22Rv1 (cell line): ENCODE results near the gene ELOVL3.

Source experiments
- H3K27ac ChIP-seq: fragments of 450-650 bp; 2 replicates; pipeline ENCODE4 v1.5.1; 2017
- CTCF ChIP-seq: fragments of 450-650 bp; IDR thresholded peaks from 2 replicates; pipeline ENCODE4 v1.5.1; 2017; ENCODE audit warnings: mild to moderate bottlenecking
- ZFX ChIP-seq: fragments of 450-650 bp; IDR thresholded peaks from 2 replicates; pipeline ENCODE4 v1.6.1; 2017; ENCODE audit warnings: antibody characterized with exemption, borderline replicate concordance

The ELOVL3 gene

GRCh38 chr10:102236006-102236405, 9.9 kb downstream of the ELOVL3 start:
- TF ChIP-seq ZFX = no peak
- TF ChIP-seq CTCF = no peak
- no peak overlapping the region for H3K27ac ChIP-seq

DNA sequence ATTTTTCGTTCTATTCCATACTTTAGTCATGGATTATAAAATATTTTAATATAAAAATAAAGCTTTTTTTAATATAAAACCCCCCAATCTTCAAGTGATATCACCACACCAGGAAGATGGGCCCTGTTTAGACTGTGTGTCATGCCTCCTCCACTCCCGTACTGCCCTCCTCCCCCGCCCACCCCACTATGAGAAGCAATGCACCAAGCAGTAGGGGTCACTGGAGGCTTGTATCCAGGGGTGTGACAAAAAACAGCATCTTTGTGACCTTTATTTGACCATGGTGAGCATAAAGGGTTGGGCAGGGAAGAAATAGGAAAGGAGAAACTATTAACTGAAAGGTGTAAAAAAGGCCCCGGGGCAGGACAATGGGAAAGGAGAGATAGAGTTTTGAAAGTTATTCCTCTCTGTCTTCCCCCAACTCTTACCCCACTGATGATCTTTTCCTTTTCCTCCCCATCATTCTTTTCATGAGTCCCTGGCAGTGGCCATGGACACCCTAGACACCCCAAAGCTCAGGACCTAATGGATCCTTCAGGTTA, 11.7 kb downstream of the ELOVL3 start:
- H3K27ac ChIP-seq = no peak overlapping the region
- no peak for TF ChIP-seq ZFX
- TF ChIP-seq CTCF = no peak

DNA sequence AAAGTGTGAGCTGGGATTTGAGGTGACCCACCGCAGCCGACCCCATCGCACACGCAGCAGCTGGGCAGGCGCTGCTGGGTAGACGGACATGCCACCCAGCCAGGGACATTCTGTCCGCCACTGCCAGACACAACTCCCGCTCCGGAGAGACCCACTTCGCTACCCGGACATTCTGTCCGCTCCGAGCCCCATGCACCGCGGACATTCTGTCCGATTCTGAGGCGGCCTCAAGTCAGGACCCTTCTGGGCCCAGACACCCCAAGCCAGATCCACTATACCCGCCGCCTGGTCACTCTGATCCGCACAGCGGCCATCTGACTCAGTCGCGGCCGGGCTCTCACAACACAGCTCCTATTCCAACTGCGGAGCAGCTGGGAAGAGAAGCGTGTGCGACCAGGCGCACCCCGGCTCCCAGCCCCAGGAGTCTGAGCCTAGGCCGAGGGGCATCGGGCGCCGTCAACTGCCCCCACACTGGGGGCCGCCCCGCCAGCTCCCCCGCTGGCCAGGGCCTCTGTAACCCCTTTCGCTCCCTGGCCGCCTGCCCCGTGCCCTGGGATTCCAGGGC, 14.4 kb downstream of the ELOVL3 start:
- no peak overlapping the region for H3K27ac ChIP-seq
- TF ChIP-seq CTCF = no peak
- no peak for TF ChIP-seq ZFX

DNA sequence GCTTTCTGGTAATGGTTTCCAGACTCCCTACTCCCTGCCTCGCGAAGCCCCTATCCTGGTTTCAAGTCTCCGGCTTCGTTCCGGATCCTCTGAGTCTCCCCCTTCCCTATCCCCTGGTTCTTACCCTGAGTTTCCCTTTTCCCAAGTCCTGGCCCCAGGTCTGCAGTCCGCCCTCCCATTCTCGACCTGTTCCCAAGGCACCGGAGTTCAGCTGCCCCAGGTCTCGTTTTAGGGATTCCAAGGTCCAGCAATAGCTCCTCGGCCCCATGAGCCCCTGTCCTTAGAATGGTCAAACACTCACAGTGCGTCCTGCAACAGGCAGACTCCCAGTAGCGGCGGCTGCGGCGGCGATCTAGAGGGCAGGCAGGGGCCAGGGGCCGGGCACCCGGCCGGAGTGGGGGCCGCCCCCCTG, 14.9 kb downstream of the ELOVL3 start:
- H3K27ac ChIP-seq = no peak overlapping the region
- TF ChIP-seq ZFX (no peak), CTCF (no peak)

- peak; percentile 19 for TF ChIP-seq CTCF
- TF ChIP-seq ZFX = no peak
- peak within 1 kb of the TSS; percentile 12; the same call in 1 of the 2 replicates for H3K27ac ChIP-seq
These were observed 15.5 kb downstream of the ELOVL3 start, which contains the start of gene PITX3 for GRCh38 chr10:102241444-102242117. TSS of gene PITX3 (minus strand) at chr10:102241512. CDS start at chr10:102232080, 9,432 bp downstream.

DNA sequence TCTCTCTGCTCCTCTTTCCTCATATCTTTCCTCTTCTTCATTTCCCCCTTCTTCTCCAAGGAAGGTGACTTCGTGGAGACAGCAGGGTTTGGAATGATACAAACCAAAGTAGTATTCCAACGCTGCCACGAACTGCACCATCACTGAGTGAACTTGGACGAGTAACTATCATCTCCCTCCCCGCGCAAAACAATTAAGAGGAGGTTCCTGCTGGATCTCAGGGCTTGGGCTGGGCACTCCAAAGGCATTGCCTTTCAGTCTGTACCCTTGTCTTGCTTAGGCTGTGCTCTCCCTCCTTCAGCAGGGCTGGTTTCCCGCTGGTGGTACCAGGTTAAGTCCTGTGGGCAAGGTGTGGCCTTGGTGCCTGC, 16.0 kb downstream of the ELOVL3 start:
- H3K27ac ChIP-seq = peak overlapping the region; percentile 12; the same call in 1 of the 2 replicates

More for the DNA sequence above, 16.0 kb downstream of the ELOVL3 start:
- TF ChIP-seq ZFX (no peak), CTCF (no peak)
